H1 (cell line): ENCODE measurements around the gene ASTN2.

Source experiments
- CHD2 ChIP-seq: IDR thresholded peaks from 2 replicates; pipeline ENCODE4 v1.6.1; 2012; ENCODE audit warnings: low read length, improper control_type of control experiment
- SIRT6 ChIP-seq: IDR thresholded peaks from one replicate; pipeline ENCODE4 v1.7.1; 2012; ENCODE audit warnings: low read length, inconsistent platforms
- ZNF274 ChIP-seq: IDR thresholded peaks from 2 replicates; pipeline ENCODE4 v1.7.0; 2012; ENCODE audit warnings: low read length, borderline replicate concordance; ENCODE audit errors: extremely low read depth

DNA sequence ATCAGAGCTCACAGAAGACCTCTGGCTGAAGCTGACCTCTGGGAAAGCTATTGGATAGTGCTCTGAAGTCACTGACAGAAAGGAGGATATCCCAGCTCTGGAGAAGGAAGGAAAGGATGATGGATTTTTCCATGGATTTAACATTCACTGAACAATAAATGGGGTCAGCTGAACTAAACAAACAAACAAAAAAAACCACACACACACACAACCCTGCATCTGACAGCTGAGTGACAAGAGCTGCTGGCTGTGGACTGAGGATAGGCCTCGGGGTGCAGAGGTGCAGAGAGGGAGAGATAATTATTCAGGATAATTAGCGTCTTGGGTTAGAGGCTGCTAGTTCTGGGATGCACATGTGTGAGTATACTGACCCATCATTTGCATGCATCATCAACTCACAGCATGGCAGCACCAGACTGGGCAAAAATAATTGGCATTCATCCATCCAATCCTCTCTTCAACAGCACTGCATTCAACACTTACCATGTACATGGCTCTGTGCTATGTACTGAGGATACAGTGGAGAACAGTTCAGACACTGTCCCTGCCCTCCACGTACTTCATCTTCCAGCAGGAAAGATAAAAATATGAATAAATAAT lies 859.2 kb downstream of the ASTN2 start:
- TF ChIP-seq SIRT6 (no peak), CHD2 (no peak), ZNF274 (no peak)
